Stimulated activated CD4-positive, alpha-beta T cell treated with anti-CD3 and anti-CD28 coated beads, TNF-alpha, amount 100 ng/mL, for 1 hour (primary cell): ENCODE results near the gene TEN1.

Source experiments
- DNase-seq, 3 donors: peaks; one replicate each; pipeline ENCODE4 v3.0.0-alpha.2; 2020; ENCODE audit warnings: low read depth in 3 of 3, low spot score in 1 of 3

TEN1 gene

DNA sequence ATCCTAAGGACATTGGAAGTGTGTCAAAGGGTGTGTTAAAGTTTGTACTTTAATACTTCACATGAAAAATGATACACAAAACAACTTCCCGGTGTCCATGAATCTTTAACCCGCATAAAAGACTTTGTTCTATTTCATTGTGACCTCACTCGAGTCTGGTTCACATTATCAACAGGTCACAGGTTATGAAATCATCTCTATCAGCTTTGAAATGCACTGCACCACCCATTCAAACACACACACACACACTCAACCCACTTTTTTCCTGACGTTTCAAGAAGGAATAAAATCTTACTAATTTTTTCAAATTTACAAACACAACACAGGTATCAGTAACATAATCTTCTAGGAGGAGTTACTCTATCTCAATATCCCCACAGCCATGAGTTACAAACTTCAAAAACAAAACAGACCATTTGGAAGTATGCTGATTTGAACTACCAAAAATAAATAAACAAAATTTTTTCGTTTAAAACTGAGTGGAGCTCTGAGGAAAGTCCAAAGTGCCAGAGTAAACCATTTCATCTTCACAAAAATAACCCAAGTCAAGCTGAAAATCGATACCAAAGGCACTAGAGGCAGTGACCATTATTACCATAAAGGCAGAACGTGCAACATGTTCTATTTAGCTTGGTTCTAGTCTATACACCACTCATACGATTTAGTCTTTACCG lies 2.7 kb upstream of the TEN1 start:
- no peak for DNase-seq

DNA sequence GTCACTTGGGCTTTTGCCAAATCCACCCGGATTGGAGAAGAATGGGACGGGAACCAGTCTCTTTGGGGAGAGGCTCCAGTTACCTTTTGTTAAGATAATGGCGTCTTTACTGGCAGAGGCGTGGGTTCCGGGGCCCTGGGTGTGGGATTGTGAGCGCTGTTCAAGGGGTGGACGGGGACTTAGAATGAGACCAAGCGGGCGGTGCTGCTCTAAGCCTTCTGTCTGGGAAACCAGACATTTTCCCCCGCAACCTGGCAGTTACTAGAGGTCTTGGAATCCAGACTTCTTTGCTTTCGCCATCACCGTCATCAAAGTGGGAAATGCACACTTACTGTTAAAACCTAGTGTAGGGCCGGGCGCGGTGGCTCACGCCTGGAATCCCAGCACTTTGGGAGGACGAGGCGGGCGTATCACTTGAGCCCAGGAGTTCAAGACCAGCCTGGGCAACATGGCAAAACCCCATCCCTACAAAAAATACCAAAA lies 706 bp downstream of the TEN1 start:
- no peak for DNase-seq

DNA sequence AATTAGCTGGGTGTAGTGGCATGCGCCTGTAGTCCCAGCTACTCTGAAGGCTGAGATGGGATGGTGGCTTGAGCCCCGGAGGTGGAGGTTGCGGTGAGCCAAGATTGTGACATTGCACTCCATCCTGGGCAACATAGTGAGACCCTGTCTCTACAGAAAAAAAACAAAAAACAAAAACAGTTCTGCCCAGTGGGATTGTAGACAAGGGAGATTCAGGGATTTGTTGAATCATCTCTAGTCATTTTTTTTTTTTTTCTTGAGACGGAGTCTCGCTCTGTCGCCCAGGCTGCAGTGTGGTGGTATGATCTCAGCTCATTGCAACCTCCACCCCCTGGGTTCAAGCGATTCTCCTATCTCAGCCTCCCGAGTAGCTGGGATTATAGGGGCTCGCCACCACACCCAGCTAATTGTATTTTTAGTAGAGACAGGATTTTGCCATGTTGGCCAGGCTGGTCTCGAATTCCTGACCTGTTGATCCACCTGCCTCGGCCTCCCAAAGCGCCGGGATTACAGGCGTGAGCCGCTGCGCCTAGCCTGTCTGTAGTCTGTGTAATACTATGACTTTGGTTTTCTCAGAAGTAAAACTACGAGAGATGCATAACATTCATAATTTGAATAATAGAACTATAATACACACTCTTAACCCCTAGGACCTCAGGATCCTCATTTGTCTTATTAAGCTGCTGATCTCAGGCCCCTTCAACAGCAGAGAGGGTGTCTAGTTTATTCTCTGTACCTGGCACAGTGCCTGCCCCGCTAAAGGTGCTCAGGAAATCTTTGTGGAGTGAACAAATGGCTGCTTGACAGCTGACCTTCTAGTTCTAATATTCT lies 1.4 kb downstream of the TEN1 start:
- no peak for DNase-seq

DNA sequence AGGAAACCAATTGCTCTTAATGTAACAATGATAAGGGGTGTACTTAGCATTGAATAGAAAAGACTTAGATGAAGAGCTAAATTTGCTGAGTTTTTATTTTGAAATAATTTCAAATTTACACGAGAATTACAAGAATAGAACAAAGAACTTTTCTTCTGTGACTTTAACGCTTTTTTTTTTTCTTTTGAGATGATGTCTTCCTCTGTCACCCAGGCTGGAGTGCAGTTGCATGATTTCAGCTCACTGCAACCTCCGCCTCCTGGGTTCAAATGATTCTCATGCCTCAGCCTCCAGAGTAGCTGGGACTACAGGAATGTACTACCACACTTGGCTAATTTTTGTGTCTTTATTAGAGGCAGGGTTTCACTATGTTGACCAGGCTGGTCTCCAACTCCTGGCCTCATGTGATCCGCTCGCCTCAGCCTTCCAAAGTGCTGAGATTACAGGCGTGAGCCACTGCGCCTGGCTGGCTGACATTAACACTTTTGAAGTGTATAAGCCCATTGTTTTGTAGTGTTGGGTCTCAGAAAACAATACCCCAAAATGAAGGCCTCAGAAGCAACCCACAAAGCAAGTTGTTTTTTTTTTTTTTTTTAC lies 2.1 kb downstream of the TEN1 start:
- DNase-seq = no peak

DNA sequence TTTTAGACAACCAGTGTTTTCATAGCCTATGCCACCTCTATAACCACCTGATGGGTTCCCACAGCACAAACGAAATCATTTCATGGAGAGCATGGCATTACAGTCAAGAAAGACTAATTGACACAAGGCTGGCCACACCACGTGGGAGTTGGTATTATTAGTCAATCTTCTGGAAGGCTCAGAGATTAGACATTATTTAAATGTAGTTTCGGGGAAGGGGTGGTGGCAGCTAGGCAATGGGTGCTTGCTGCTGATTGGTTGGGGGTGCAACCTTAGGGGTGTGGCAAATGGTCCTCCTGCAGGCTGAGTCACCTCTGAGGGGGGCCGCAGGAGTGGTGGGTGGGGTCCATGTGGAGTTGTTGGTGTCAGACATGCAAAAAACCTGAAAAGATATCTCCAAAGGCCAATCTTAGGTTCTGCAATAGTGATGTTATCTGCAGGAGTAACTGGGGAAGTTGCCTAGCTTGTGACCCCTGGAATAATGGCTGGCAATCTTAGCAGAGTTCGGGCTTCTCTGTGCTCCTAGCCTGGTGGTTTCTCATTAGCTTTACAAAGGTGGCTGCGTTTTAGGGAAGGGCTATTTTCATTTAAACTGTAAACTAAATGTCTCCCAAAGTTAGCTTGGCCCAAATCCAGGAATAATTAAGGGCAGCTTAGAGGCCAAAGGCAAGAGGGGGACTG lies 4.6 kb downstream of the TEN1 start:
- no peak for DNase-seq

DNA sequence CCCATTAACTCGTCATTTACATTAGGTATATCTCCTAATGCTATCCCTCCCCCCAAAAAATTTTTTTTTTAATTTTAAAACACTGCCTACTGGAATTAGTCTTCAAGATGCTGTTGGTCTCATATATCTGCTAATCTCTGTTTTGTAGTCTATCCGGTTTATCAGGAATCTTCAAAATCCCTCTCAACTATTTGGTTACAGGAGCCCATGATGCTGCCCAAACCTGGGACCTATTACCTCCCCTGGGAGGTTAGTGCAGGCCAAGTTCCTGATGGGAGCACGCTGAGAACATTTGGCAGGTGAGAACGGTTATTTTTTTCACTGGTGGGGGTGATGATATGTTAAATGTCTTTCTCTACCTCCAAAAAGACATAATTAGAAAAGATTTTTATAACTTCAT lies 6.9 kb downstream of the TEN1 start:
- no peak for DNase-seq

DNA sequence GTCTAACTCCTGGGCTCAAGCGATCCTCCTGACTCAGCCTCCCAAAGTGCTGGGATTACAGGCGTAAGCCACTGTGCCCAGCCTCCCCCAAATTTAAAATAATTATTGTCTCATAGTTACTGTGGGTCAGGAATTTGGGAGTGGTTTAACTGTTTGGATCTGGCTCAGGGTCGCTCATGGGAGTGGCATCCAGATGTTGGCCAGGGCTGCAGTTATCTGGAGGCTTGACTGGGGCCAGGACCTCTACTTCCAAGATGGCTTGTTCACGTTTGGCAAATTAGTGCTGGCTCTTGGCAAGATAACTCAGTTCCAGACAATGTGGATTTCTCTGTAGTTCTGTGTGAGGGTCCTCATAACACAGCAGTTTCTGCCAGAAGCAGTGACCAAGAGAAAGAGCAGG lies 8.0 kb downstream of the TEN1 start:
- no peak for DNase-seq

DNA sequence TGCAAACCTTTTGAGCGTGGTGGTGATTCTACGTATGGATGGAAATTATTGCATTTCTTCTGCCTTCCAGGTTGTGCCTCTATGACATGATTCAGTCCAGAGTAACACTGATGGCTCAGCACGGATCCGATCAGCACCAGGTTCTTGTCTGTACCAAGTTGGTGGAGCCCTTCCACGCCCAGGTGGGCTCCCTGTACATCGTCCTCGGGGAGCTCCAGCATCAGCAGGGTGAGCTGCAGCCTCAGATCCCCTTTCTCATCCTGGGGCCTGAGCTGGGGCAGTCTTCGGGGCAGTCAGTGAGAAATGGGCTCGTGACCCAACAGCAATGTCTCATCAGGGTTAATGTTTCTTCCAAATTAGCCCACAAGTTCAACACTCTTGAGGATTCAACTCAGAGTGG lies 12.4 kb downstream of the TEN1 start:
- no peak for DNase-seq

DNA sequence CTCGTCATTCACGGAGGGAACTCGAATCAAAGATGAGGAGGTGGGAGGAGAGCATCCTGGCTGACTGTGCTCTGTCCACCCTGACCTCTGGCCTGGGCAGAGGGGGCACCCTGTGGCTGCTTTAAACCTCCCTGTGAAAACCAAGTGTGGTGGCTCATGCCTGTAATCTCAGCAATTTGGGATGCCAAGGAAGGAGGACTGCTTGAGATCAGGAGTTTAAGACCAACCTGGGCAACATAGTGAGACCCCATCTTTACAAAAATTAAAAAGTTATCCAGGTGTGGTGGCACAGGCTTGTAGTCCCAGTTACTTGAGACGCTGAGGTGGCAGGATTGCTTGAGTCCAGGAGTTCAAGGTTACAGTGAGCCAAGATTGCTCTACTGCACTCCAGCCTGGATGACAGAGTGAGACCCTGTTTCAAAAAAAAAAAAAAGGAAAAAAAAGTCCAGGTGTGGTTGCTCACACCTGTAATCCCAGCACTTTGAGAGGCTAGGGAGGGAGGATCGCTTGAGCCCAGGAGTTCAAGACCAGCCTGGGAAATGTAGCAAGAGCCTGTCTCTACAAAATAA lies 15.8 kb downstream of the TEN1 start:
- no peak for DNase-seq

DNA sequence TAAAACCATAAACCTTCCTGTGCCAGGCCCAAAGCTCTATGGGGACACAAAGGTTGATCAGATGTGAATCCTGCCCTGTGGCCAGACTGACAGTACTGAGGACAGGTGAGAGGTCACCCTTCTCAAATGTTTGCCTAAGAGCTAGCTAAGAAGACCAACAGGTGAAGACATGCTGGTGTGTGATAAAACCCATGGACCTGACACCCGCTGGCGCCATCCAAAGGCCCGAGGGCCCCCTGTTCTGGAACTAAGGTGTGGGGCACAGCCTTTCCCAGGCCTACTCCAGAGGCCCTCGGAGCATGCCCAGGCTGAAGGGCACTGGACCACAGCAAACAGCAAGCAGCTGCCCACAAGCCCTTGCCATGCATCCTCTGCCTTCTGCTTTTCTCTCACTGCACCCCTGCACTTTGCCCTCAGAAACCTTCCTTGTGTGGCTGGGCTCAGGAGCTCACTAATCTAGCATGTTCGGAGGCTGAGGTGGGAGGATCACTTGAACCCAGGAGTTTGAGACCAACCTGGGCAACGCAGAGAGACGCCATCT lies 16.4 kb downstream of the TEN1 start:
- no peak for DNase-seq

DNA sequence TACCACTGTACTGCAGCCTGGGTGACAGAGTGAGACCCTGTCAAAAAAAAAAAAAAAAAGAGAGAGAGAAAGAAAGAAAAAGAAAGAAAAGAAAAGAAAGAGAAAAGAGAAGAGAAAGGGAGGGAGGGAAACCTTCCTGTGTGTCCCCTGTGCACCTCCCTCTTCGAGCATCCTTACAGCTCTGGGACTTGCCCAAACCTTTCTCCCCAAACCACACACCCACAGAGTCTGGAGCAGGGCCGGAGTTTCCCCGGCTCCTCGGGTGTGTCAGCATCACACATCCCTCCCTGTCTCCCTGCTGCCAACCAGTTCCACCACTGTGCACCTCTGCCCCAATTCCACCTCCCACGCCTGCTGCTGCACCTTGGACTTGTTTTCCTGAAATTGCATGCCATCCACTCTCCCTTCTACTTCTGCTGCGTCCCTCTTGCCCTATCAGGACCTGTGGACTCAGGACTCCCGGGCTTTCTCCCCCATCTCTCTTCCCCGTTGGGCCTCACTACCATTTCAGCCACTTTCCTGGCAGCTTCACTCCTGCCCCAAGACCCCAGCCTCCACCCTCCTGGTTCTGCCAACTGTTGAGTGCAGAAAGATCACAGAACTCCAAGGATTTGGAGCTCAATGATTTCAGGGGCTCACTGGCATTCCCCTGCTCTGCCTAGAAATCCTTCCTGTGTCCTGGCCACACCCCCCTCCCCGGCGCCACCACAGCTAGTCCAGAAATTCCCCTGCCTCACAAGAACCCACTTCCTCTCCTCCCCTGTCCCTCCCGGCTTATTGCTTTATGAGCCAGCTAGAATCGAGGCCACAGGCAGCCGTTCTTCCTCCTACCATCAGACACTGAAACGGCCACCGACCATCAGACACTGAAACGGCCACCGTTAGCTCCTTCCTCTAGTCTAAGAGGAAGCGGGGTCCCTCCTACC lies 17.9 kb downstream of the TEN1 start:
- no peak for DNase-seq

DNA sequence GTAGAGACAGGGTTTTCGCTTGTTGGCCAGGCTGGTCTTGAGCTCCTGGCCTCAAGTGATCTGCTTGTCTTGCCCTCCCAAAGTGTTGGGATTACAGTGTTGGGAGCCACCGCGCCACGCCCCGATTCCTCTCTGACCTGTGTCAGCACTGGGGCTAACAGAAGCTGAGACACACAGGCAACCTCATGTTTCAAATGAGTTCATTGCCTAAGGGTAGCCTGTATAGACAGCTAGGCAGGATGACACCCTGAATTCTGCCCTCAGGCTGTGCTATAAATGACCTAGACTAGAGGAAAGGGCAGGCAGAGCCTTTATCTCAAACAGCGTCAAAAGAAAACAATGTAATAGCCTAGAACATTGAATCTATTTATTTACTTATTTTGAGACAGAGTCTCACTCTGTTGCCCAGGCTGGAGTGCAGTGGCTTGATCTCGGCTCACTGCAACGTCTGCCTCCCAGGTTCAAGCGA lies 19.3 kb downstream of the TEN1 start:
- no peak for DNase-seq

DNA sequence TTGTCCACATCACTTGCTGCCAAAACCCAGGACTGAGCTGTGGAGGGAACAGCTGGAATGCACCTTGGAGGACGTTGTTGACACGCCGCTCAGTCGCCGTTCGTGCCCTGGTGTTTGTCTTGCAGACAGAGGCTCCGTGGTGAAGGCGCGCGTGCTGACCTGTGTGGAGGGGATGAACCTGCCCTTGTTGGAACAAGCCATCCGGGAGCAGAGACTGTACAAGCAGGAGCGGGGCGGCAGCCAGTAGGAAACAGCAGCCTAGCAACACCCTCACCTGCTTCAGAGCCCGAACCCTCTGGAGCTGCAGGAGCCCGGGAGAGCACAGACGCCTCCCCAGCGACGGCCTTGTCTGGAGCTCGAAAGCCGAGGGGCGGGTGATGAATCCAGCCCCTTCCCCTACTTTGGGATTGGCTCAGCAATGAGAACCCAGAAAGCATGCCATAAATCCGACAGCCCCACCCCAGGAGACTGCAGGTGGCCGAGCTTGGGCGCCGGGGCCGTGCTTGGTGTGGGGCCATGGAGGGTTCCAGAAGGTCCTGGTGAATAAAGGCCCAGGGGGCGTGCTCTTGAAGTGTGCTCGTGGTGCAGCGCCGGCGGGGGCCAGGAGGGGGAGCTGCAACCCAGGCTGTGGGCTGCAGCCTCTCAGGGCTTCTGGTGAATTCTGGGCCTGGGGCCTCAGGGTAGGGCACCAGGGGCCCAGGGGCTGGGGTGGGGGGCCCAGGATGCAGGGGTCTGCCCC lies 21.1 kb downstream of the TEN1 start:
- DNase-seq = peak in 2 of 3 donors; percentile 22 to 58

DNA sequence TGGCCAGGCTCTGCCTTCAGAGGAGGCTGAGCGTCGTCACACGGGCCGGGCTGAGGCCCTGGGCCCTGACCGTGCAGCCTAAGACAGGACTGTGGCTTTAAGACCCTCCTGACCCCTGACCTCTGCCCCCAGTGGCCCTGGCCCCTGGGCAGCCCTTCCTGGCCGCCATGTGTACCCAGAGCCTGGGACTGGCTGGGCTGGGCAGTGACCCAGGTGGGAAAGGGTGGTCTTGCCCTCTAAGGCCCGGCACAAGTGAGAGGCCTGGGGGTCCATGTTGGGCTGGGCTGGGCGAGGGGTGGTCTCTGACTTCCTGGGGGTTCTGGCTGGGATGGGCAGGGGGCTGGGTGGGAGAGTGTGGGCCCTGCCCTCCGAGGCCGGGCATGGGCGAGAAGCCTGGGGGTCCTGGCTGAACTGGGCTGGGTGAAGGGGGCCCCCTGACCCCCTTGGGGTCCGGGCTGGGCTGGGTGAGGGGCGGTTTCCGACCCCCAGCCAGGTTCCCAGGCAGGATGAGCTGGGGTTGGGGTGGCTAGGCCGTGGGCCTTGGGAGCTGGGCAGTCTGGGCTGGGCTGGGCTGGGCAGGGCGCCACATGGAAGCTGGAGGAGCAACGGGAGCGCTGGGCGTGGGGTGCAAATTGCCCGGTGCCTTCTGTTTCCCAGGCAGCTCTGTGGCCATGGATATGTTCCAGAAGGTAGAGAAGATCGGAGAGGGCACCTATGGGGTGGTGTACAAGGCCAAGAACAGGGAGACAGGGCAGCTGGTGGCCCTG lies 21.9 kb downstream of the TEN1 start, which contains the start of gene CDK3:
Gene CDK3, plus strand, starts transcription at position 101 of the 767 bp plus-strand sequence. Its CDS starts 571 bp downstream, at position 672.
- DNase-seq = no peak

DNA sequence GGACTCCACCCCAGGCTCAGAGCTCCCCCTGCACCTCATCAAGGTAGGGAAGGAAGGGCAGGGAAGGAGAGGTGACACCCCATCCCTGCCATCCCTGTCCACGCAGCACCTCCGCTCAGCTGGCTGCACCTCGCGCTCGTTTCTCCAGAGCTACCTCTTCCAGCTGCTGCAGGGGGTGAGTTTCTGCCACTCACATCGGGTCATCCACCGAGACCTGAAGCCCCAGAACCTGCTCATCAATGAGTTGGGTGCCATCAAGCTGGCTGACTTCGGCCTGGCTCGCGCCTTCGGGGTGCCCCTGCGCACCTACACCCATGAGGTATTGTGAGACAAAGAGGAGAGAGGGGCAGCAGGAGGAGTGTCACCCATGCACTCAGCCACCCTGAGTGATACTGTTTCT lies 23.1 kb downstream of the TEN1 start:
- DNase-seq = no peak

DNA sequence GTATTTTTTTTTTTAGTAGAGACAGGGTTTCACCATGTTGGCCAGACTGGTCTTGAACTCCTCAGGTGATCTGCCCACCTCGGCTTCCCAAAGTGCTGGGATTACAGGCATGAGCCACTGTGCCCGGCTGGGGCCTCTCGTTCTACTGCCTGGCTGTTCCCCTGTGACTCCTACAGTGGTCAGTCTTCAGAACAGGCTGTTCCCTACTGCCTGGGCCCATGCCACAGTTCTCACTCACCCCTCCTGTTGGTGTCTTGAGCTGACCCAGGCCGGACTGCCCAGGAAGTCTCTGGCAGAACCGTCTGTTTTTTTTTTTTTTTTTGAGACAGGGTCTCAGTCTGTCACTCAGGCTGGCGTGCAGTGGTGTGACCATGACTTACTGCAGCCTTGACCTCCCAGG lies 24.9 kb downstream of the TEN1 start:
- no peak for DNase-seq

DNA sequence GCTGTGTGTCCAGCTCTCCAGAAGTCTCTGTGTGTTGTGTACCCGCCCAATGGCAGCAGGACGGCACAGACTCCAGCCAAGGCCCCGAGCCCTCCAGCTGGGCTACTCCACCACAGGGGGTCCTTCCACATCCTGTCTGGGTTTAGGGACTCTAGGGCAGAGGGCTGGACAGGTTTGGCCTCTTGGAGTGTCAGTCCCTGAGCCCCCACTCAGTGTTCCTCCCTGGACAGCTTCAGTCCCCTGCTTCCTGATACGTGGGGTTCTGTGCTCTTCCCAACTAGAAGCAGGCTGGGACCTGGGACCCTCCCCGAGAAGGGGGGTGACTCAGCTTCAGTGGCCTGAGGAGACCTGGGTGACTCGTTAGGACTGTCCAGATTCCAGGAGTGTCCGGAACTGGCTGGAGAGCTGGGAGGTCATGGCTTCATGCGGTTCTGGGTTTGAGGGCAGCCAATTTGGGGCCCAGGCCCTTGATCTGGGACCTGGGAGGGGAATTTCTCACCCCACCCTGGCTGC lies 25.8 kb downstream of the TEN1 start:
- no peak for DNase-seq
